ENCODE results near the gene LITAF.

DNA sequence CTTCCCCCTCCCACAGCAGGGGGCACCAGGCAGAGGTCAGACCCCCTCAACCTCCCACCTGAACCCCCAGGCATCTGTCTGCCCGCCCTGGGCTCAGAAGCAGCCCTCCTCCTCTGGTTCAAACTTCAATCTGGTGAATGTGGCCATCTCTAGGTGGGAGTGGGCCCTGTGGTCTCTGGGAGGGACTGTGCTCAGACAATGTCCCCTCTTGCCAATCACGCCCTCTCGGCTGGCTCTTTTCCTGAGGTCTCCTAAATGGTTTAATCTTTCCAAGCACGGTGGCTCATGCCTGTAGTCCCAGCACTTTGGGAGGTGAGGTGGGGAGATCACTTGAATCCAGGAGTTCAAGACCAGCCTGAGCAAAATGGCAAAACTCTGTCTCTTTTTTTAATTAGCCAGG, 15.2 kb downstream of the LITAF start:
- TF ChIP-seq, protein P1, sequence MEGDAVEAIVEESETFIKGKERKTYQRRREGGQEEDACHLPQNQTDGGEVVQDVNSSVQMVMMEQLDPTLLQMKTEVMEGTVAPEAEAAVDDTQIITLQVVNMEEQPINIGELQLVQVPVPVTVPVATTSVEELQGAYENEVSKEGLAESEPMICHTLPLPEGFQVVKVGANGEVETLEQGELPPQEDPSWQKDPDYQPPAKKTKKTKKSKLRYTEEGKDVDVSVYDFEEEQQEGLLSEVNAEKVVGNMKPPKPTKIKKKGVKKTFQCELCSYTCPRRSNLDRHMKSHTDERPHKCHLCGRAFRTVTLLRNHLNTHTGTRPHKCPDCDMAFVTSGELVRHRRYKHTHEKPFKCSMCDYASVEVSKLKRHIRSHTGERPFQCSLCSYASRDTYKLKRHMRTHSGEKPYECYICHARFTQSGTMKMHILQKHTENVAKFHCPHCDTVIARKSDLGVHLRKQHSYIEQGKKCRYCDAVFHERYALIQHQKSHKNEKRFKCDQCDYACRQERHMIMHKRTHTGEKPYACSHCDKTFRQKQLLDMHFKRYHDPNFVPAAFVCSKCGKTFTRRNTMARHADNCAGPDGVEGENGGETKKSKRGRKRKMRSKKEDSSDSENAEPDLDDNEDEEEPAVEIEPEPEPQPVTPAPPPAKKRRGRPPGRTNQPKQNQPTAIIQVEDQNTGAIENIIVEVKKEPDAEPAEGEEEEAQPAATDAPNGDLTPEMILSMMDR (IDR thresholded peaks at IDR 0.05): no peak
- TF ChIP-seq EP300 (IDR thresholded peaks at IDR 0.05): no peak
